Ishikawa (cell line): Measurements from ENCODE around the gene DDX43.

Experiments used
- CEBPB ChIP-seq: IDR thresholded peaks from 2 replicates; pipeline ENCODE4 v1.6.1; 2012
- EGR1 ChIP-seq: IDR thresholded peaks from 2 replicates; pipeline ENCODE4 v1.6.1; 2012
- EP300 ChIP-seq: IDR thresholded peaks from 2 replicates; pipeline ENCODE4 v1.6.1; 2012; ENCODE audit warnings: borderline replicate concordance
- FOXM1 ChIP-seq: IDR thresholded peaks from 2 replicates; pipeline ENCODE4 v1.6.1; 2012; ENCODE audit warnings: low read depth, borderline replicate concordance
- MAX ChIP-seq: IDR thresholded peaks from 2 replicates; pipeline ENCODE4 v1.6.1; 2012
- TF ChIP-seq, protein P1 (sequence below): IDR thresholded peaks from 2 replicates; pipeline ENCODE4 v1.6.1; 2012

DNA sequence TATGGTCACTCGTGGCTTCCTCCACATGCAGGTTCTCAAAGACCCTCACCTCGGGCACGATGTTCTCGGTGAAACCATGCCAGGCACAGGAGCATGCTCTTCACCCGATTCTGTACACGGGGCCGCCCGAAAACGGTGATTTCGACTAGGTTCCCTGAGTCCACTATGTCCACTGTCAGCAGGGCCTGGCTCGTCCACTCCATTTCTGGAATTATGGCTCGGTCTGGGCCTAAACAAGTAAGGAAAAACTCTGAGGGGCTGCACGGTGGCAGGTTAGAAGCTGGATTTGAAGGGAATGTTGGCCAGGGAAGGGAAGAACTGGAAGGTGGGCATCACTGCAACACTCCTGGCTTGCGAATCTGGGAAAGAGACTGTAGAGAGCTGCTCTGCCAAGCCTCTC is 25.5 kb upstream of the DDX43 start:
- TF ChIP-seq, protein P1, sequence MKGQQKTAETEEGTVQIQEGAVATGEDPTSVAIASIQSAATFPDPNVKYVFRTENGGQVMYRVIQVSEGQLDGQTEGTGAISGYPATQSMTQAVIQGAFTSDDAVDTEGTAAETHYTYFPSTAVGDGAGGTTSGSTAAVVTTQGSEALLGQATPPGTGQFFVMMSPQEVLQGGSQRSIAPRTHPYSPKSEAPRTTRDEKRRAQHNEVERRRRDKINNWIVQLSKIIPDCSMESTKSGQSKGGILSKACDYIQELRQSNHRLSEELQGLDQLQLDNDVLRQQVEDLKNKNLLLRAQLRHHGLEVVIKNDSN: no peak
- no peak for TF ChIP-seq EGR1
- TF ChIP-seq CEBPB: no peak
- no peak for TF ChIP-seq FOXM1
- no peak for TF ChIP-seq EP300
- TF ChIP-seq MAX: no peak
